ENCODE data around the gene C19orf47.

The C19orf47 gene

GRCh38 chr19:40278361-40279035 lies 69.7 kb downstream of the C19orf47 start:
- Histone ChIP-seq H3K4me3 (ENCODE audit: low read length) (peak overlapping the region; percentile 80), H3K36me3 (ENCODE audit: control insufficient read depth, insufficient read depth, low read length, severe bottlenecking) (no peaks in the 10 kb centered on the region), H3K9me3 (ENCODE audit: control insufficient read depth, low read length) (no peaks in the 10 kb centered on the region), H3K4me1 (ENCODE audit: control insufficient read depth, insufficient read depth, low read length) (peaks cover 78% of the 10 kb centered on the region), H3K27me3 (replicated peaks; ENCODE audit: control insufficient read depth, insufficient read depth, low read length) (no peaks in the 10 kb centered on the region), H3K9ac (ENCODE audit: low read length) (peak overlapping the region; percentile 92)
- no peak for DNase-seq (ENCODE audit: low read depth)

GRCh38 chr19:40277356-40278059 lies 70.7 kb downstream of the C19orf47 start:
- DNase-seq (ENCODE audit: low read depth): no peak
- H3K36me3 ChIP-seq (ENCODE audit: control insufficient read depth, insufficient read depth, low read length, severe bottlenecking): peaks cover 3% of the 10 kb centered on the region
- H3K9me3 ChIP-seq (ENCODE audit: control insufficient read depth, low read length): no peaks in the 10 kb centered on the region
- peak overlapping the region; percentile 92 for H3K9ac ChIP-seq (ENCODE audit: low read length)
- H3K27me3 ChIP-seq (replicated peaks; ENCODE audit: control insufficient read depth, insufficient read depth, low read length): no peaks in the 10 kb centered on the region
- H3K4me1 ChIP-seq (ENCODE audit: control insufficient read depth, insufficient read depth, low read length): peaks cover 71% of the 10 kb centered on the region
- H3K4me3 ChIP-seq (ENCODE audit: low read length): peak overlapping the region; percentile 80

GRCh38 chr19:40274585-40275544 lies 73.3 kb downstream of the C19orf47 start:
- DNase-seq (ENCODE audit: low read depth): no peak
- no peaks in the 10 kb centered on the region for H3K9me3 ChIP-seq (ENCODE audit: control insufficient read depth, low read length)
- peaks cover 15% of the 10 kb centered on the region for H3K36me3 ChIP-seq (ENCODE audit: control insufficient read depth, insufficient read depth, low read length, severe bottlenecking)
- H3K4me3 ChIP-seq (ENCODE audit: low read length): no peak overlapping the region
- no peaks in the 10 kb centered on the region for H3K27me3 ChIP-seq (replicated peaks; ENCODE audit: control insufficient read depth, insufficient read depth, low read length)
- H3K9ac ChIP-seq (ENCODE audit: low read length): no peak overlapping the region
- H3K4me1 ChIP-seq (ENCODE audit: control insufficient read depth, insufficient read depth, low read length): peaks cover 44% of the 10 kb centered on the region

- H3K4me1 ChIP-seq (ENCODE audit: control insufficient read depth, insufficient read depth, low read length): peaks cover 33% of the 10 kb centered on the region
- no peaks in the 10 kb centered on the region for H3K27me3 ChIP-seq (replicated peaks; ENCODE audit: control insufficient read depth, insufficient read depth, low read length)
- H3K4me3 ChIP-seq (ENCODE audit: low read length): no peak overlapping the region
- no peak for DNase-seq (ENCODE audit: low read depth)
- peaks cover 16% of the 10 kb centered on the region for H3K36me3 ChIP-seq (ENCODE audit: control insufficient read depth, insufficient read depth, low read length, severe bottlenecking)
- no peak overlapping the region for H3K9ac ChIP-seq (ENCODE audit: low read length)
- H3K9me3 ChIP-seq (ENCODE audit: control insufficient read depth, low read length): no peaks in the 10 kb centered on the region
Observed at GRCh38 chr19:40273469-40274360, 74.5 kb downstream of the C19orf47 start.

- no peak for DNase-seq (ENCODE audit: low read depth)
- Histone ChIP-seq H3K4me1 (ENCODE audit: control insufficient read depth, insufficient read depth, low read length) (peaks cover 35% of the 10 kb centered on the region), H3K4me3 (ENCODE audit: low read length) (no peak overlapping the region), H3K9ac (ENCODE audit: low read length) (no peak overlapping the region), H3K9me3 (ENCODE audit: control insufficient read depth, low read length) (no peaks in the 10 kb centered on the region), H3K36me3 (ENCODE audit: control insufficient read depth, insufficient read depth, low read length, severe bottlenecking) (peaks cover 16% of the 10 kb centered on the region), H3K27me3 (replicated peaks; ENCODE audit: control insufficient read depth, insufficient read depth, low read length) (no peaks in the 10 kb centered on the region)
Observed at GRCh38 chr19:40272261-40272660, 75.9 kb downstream of the C19orf47 start.

- Histone ChIP-seq H3K4me3 (ENCODE audit: low read length) (no peak overlapping the region), H3K36me3 (ENCODE audit: control insufficient read depth, insufficient read depth, low read length, severe bottlenecking) (peaks cover 16% of the 10 kb centered on the region), H3K4me1 (ENCODE audit: control insufficient read depth, insufficient read depth, low read length) (peaks cover 37% of the 10 kb centered on the region), H3K9ac (ENCODE audit: low read length) (no peak overlapping the region), H3K9me3 (ENCODE audit: control insufficient read depth, low read length) (no peaks in the 10 kb centered on the region), H3K27me3 (replicated peaks; ENCODE audit: control insufficient read depth, insufficient read depth, low read length) (no peaks in the 10 kb centered on the region)
- no peak for DNase-seq (ENCODE audit: low read depth)
Observed at GRCh38 chr19:40271706-40272105, 76.5 kb downstream of the C19orf47 start.

- no peak for DNase-seq (ENCODE audit: low read depth)
- Histone ChIP-seq H3K4me1 (ENCODE audit: control insufficient read depth, insufficient read depth, low read length) (peaks cover 37% of the 10 kb centered on the region), H3K9ac (ENCODE audit: low read length) (peak overlapping the region; percentile 15), H3K36me3 (ENCODE audit: control insufficient read depth, insufficient read depth, low read length, severe bottlenecking) (peaks cover 16% of the 10 kb centered on the region), H3K27me3 (replicated peaks; ENCODE audit: control insufficient read depth, insufficient read depth, low read length) (no peaks in the 10 kb centered on the region), H3K4me3 (ENCODE audit: low read length) (no peak overlapping the region), H3K9me3 (ENCODE audit: control insufficient read depth, low read length) (no peaks in the 10 kb centered on the region)
Observed at GRCh38 chr19:40270362-40271089, 77.7 kb downstream of the C19orf47 start.
